Measurements from ENCODE around the gene SETD3. TPM values are rescaled to one million over a fixed set of nuclear protein-coding genes. Genes with fewer than 3 reads are reported as not detected.

Gene SETD3
- total RNA-seq, 1 donor from 2014 or later = 46.0 TPM

- no peak for DNase-seq (ENCODE audit: low spot score, unreplicated experiment)
- Mint-ChIP-seq H3K36me3 (ENCODE audit: insufficient read depth) (peaks cover 3% of the 10 kb centered on the region), H3K4me3 (ENCODE audit: low read depth) (no peak overlapping the region), H3K27ac (no peak overlapping the region), H3K27me3 (peaks cover 6% of the 10 kb centered on the region), H3K9me3 (ENCODE audit: low read depth) (no peaks in the 10 kb centered on the region), H3K4me1 (ENCODE audit: low read depth) (peaks cover 6% of the 10 kb centered on the region)
- TF ChIP-seq CTCF (IDR thresholded peaks at IDR 0.05; ENCODE audit: unreplicated experiment) = peak; percentile 78
Observed at GRCh38 chr14:99393059-99393655, 87.5 kb downstream of the SETD3 start.

GRCh38 chr14:99391671-99392070 is 89.0 kb downstream of the SETD3 start:
- no peak for DNase-seq (ENCODE audit: low spot score, unreplicated experiment)
- Mint-ChIP-seq H3K36me3 (ENCODE audit: insufficient read depth) (peaks cover 2% of the 10 kb centered on the region), H3K27me3 (peaks cover 8% of the 10 kb centered on the region), H3K4me3 (ENCODE audit: low read depth) (no peak overlapping the region), H3K9me3 (ENCODE audit: low read depth) (no peaks in the 10 kb centered on the region), H3K27ac (no peak overlapping the region), H3K4me1 (ENCODE audit: low read depth) (peaks cover 6% of the 10 kb centered on the region)
- no peak for TF ChIP-seq CTCF (IDR thresholded peaks at IDR 0.05; ENCODE audit: unreplicated experiment)

- peak; percentile 71 for TF ChIP-seq CTCF (IDR thresholded peaks at IDR 0.05; ENCODE audit: unreplicated experiment)
- Mint-ChIP-seq H3K36me3 (ENCODE audit: insufficient read depth) (peaks cover 2% of the 10 kb centered on the region), H3K4me3 (ENCODE audit: low read depth) (no peak overlapping the region), H3K27ac (no peak overlapping the region), H3K4me1 (ENCODE audit: low read depth) (no peaks in the 10 kb centered on the region), H3K9me3 (ENCODE audit: low read depth) (peaks cover 3% of the 10 kb centered on the region), H3K27me3 (peaks cover 22% of the 10 kb centered on the region)
- peak; percentile 23 for DNase-seq (ENCODE audit: low spot score, unreplicated experiment)
Observed at GRCh38 chr14:99389174-99389826, 91.4 kb downstream of the SETD3 start.

- no peak for TF ChIP-seq CTCF (IDR thresholded peaks at IDR 0.05; ENCODE audit: unreplicated experiment)
- Mint-ChIP-seq H3K36me3 (ENCODE audit: insufficient read depth) (no peaks in the 10 kb centered on the region), H3K9me3 (ENCODE audit: low read depth) (peaks cover 3% of the 10 kb centered on the region), H3K4me3 (ENCODE audit: low read depth) (no peak overlapping the region), H3K4me1 (ENCODE audit: low read depth) (no peaks in the 10 kb centered on the region), H3K27me3 (peaks cover 26% of the 10 kb centered on the region), H3K27ac (no peak overlapping the region)
- no peak for DNase-seq (ENCODE audit: low spot score, unreplicated experiment)
Observed at GRCh38 chr14:99388286-99388685, 92.4 kb downstream of the SETD3 start.

- Mint-ChIP-seq H3K4me3 (ENCODE audit: low read depth) (no peak overlapping the region), H3K36me3 (ENCODE audit: insufficient read depth) (no peaks in the 10 kb centered on the region), H3K9me3 (ENCODE audit: low read depth) (peaks cover 3% of the 10 kb centered on the region), H3K4me1 (ENCODE audit: low read depth) (no peaks in the 10 kb centered on the region), H3K27me3 (peaks cover 29% of the 10 kb centered on the region), H3K27ac (no peak overlapping the region)
- no peak for DNase-seq (ENCODE audit: low spot score, unreplicated experiment)
- TF ChIP-seq CTCF (IDR thresholded peaks at IDR 0.05; ENCODE audit: unreplicated experiment) = no peak
Observed at GRCh38 chr14:99387880-99388279, 92.8 kb downstream of the SETD3 start.
